ENCODE measurements around the gene MSRB3. TPM values are rescaled to one million over a fixed set of nuclear protein-coding genes. Genes with fewer than 3 reads are reported as not detected.

The MSRB3 gene
- total RNA-seq, 2 experiments from 2014 or later = not detected

GRCh38 chr12:65367396-65367795 lies 88.9 kb downstream of the MSRB3 start:
- no peaks in the 10 kb centered on the region for H3K9me3 Mint-ChIP-seq
- POLR2A ChIA-PET = no interaction called here
- DNase-seq (no peak), ATAC-seq (no peak)
- H3K4me3 Mint-ChIP-seq = no peak overlapping the region
- no peaks in the 10 kb centered on the region for H3K27me3 Mint-ChIP-seq
- intact Hi-C loops (cut with micrococcal nuclease) = no loop called here
- TF ChIP-seq CTCF (IDR thresholded peaks at IDR 0.05) = no peak
- H3K27ac Mint-ChIP-seq = no peak overlapping the region
- no peaks in the 10 kb centered on the region for H3K4me1 Mint-ChIP-seq (ENCODE audit: low read depth)
- CTCF ChIA-PET = no interaction called here
- H3K36me3 Mint-ChIP-seq (ENCODE audit: low read depth) = no peaks in the 10 kb centered on the region

DNA sequence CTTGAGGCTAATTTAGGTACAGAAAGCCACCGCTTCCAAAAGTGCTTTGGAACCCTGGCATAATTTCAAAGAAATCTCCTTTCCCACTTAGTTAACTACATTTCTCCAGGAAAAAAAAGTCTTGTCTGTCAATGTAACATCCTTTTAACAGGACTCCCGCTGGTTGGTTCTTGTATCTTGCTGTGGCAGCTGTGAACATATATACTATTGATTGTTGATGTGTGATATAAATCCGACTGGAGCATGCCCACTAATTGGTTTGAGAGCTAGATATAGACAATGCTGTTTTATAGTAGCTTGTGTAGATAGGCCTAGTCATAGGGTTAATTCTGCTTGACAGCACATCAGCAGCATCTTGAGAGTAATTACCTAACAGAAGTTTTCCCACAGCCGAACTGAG lies 89.6 kb downstream of the MSRB3 start:
- no peak overlapping the region for H3K4me3 Mint-ChIP-seq
- intact Hi-C loops (cut with micrococcal nuclease) = no loop called here

GRCh38 chr12:65372574-65372973 lies 94.1 kb downstream of the MSRB3 start:
- POLR2A ChIA-PET = no interaction called here
- CTCF ChIA-PET = no interaction called here
- no peak overlapping the region for H3K27ac Mint-ChIP-seq
- H3K36me3 Mint-ChIP-seq (ENCODE audit: low read depth) = no peaks in the 10 kb centered on the region
- H3K9me3 Mint-ChIP-seq = no peaks in the 10 kb centered on the region
- H3K27me3 Mint-ChIP-seq = no peaks in the 10 kb centered on the region
- no peaks in the 10 kb centered on the region for H3K4me1 Mint-ChIP-seq (ENCODE audit: low read depth)
- no peak for TF ChIP-seq CTCF (IDR thresholded peaks at IDR 0.05)
- DNase-seq (no peak), ATAC-seq (no peak)
- intact Hi-C loops (cut with micrococcal nuclease) = no loop called here
- no peak overlapping the region for H3K4me3 Mint-ChIP-seq

More for the DNA sequence above, 89.6 kb downstream of the MSRB3 start:
- no peak for DNase-seq
- Mint-ChIP-seq H3K27ac (no peak overlapping the region), H3K4me1 (ENCODE audit: low read depth) (no peaks in the 10 kb centered on the region), H3K27me3 (no peaks in the 10 kb centered on the region), H3K36me3 (ENCODE audit: low read depth) (no peaks in the 10 kb centered on the region), H3K9me3 (no peaks in the 10 kb centered on the region)
- TF ChIP-seq CTCF (IDR thresholded peaks at IDR 0.05) = no peak
- no peak for ATAC-seq
- ChIA-PET CTCF (no interaction called here), POLR2A (no interaction called here)

DNA sequence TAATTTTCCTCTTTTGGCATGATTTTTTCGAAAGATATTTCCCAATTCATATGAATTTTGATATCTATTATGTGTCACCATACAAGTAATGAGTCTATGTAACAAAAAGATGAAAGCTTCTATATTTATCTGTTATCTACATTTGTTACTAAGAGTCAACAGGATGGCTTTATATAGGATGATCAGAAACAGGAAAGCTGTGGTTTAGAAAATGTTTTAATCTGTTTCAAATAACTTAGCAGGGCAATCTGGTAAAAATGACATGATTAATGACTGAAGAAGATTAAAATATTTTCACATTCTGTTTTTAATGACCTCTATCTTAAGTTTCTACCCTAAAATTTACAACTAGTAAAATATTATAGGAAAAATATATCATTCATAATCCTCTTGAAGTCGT lies 105.8 kb downstream of the MSRB3 start:
- ATAC-seq = no peak

GRCh38 chr12:65387396-65387795 lies 108.9 kb downstream of the MSRB3 start:
- CTCF ChIA-PET = no interaction called here
- ATAC-seq = no peak
- intact Hi-C loops (cut with micrococcal nuclease) = no loop called here
- Mint-ChIP-seq H3K27ac (no peak overlapping the region), H3K9me3 (no peaks in the 10 kb centered on the region), H3K4me3 (no peak overlapping the region), H3K4me1 (ENCODE audit: low read depth) (no peaks in the 10 kb centered on the region), H3K36me3 (ENCODE audit: low read depth) (no peaks in the 10 kb centered on the region), H3K27me3 (peaks cover 1% of the 10 kb centered on the region)
- TF ChIP-seq CTCF (IDR thresholded peaks at IDR 0.05) = no peak
- POLR2A ChIA-PET = no interaction called here
- DNase-seq = no peak

More for the DNA sequence above, 105.8 kb downstream of the MSRB3 start:
- no peak overlapping the region for H3K4me3 Mint-ChIP-seq
- H3K27ac Mint-ChIP-seq = no peak overlapping the region
- DNase-seq = no peak
- POLR2A ChIA-PET = interaction anchor here (0.5 kb wide), 1 partner anchor 94 kb away, joined by 3 read pairs; no protein-coding TSS in a partner anchor
- H3K4me1 Mint-ChIP-seq (ENCODE audit: low read depth) = no peaks in the 10 kb centered on the region
- TF ChIP-seq CTCF (IDR thresholded peaks at IDR 0.05) = no peak
- H3K9me3 Mint-ChIP-seq = no peaks in the 10 kb centered on the region
- no peaks in the 10 kb centered on the region for H3K27me3 Mint-ChIP-seq
- CTCF ChIA-PET = no interaction called here
- H3K36me3 Mint-ChIP-seq (ENCODE audit: low read depth) = no peaks in the 10 kb centered on the region
- intact Hi-C loops (cut with micrococcal nuclease) = no loop called here

Data from activated CD8-positive, alpha-beta T cell treated with anti-CD3 and anti-CD28 coated beads for 36 hours (primary cell).